Central memory CD4-positive, alpha-beta T cell (primary cell): Measurements from ENCODE around the gene AUTS2.

ENCODE experiments used
- DNase-seq: peaks from one replicate; pipeline ENCODE4 v3.0.0; 2022

Gene AUTS2

GRCh38 chr7:69659983-69660382 is 61.7 kb downstream of the AUTS2 start:
- DNase-seq: no peak

GRCh38 chr7:69661342-69661741 is 63.1 kb downstream of the AUTS2 start:
- no peak for DNase-seq

- no peak for DNase-seq
Observed at GRCh38 chr7:69663911-69664832, 65.9 kb downstream of the AUTS2 start.

- no peak for DNase-seq
Observed at GRCh38 chr7:69665369-69665768, 67.1 kb downstream of the AUTS2 start.

GRCh38 chr7:69668339-69668870 is 70.1 kb downstream of the AUTS2 start:
- DNase-seq: no peak

- no peak for DNase-seq
Observed at GRCh38 chr7:69670701-69671100, 72.4 kb downstream of the AUTS2 start.

GRCh38 chr7:69673074-69673473 is 74.8 kb downstream of the AUTS2 start:
- DNase-seq: no peak

GRCh38 chr7:69674701-69675182 is 76.5 kb downstream of the AUTS2 start:
- no peak for DNase-seq

- DNase-seq: no peak
Observed at GRCh38 chr7:69676247-69676646, 78.0 kb downstream of the AUTS2 start.

- DNase-seq: no peak
Observed at GRCh38 chr7:69677054-69677852, 79.0 kb downstream of the AUTS2 start.

GRCh38 chr7:69677881-69678493 is 79.7 kb downstream of the AUTS2 start:
- DNase-seq: no peak

- DNase-seq: no peak
Observed at GRCh38 chr7:69678494-69679187, 80.4 kb downstream of the AUTS2 start.

GRCh38 chr7:69681181-69681580 is 82.9 kb downstream of the AUTS2 start:
- DNase-seq: no peak

- DNase-seq: no peak
Observed at GRCh38 chr7:69682518-69682917, 84.2 kb downstream of the AUTS2 start.

GRCh38 chr7:69683002-69683401 is 84.7 kb downstream of the AUTS2 start:
- no peak for DNase-seq

- DNase-seq: no peak
Observed at GRCh38 chr7:69684369-69685292, 86.4 kb downstream of the AUTS2 start.

- DNase-seq: no peak
Observed at GRCh38 chr7:69685293-69685631, 87.0 kb downstream of the AUTS2 start.

- no peak for DNase-seq
Observed at GRCh38 chr7:69686366-69686765, 88.1 kb downstream of the AUTS2 start.

GRCh38 chr7:69687739-69688433 is 89.6 kb downstream of the AUTS2 start:
- DNase-seq: no peak

- no peak for DNase-seq
Observed at GRCh38 chr7:69690329-69690728, 92.1 kb downstream of the AUTS2 start.

- no peak for DNase-seq
Observed at GRCh38 chr7:69691327-69691726, 93.1 kb downstream of the AUTS2 start.
